HG02759 (cell line): ENCODE data around the gene LILRB5.
"Not testable (repeated sequence)": the region's sequence is repeated elsewhere in the genome, so short reads cannot be mapped to it uniquely, and the experiment has no call there.

Experiments used
- ATAC-seq: cut with Tn5 transposase; IDR thresholded peaks from one replicate; pipeline ENCODE4 v1.9.1; 2021; ENCODE audit warnings: mild to moderate bottlenecking, moderate library complexity; ENCODE audit not compliant: unreplicated experiment

Gene LILRB5

GRCh38 chr19:54257116-54257480, at the start of gene LILRB5:
Gene LILRB5 (minus strand): TSS chr19:54257273. CDS start chr19:54257193, 80 bp downstream.
- ATAC-seq, result no peak

DNA sequence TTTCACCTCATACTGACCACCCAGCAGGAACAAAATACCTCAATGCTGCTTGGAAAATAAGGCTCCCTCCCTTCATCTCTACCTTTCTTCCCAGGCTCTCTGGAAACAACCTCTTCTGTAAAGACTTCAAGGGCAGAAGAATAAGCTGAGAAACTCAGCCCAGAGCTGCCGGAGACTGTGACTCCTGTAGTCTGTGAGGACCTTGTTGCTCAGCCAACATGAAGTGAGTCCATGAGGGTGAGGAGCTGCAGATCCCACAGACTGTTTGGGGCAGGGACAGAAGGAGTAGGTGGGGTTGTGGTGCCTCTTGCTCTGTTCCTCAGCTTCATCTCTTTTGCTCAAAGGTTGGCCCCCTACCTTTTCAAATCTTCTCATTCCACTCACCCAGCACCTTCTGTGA, 48.1 kb upstream of the LILRB5 start:
- ATAC-seq, result no peak

- no peak for ATAC-seq
Measured at GRCh38 chr19:54302257-54302656, 45.2 kb upstream of the LILRB5 start.

- no peak for ATAC-seq
Measured at GRCh38 chr19:54299515-54299914, 42.4 kb upstream of the LILRB5 start.

GRCh38 chr19:54299126-54299498, 42.0 kb upstream of the LILRB5 start:
- ATAC-seq, result no peak

DNA sequence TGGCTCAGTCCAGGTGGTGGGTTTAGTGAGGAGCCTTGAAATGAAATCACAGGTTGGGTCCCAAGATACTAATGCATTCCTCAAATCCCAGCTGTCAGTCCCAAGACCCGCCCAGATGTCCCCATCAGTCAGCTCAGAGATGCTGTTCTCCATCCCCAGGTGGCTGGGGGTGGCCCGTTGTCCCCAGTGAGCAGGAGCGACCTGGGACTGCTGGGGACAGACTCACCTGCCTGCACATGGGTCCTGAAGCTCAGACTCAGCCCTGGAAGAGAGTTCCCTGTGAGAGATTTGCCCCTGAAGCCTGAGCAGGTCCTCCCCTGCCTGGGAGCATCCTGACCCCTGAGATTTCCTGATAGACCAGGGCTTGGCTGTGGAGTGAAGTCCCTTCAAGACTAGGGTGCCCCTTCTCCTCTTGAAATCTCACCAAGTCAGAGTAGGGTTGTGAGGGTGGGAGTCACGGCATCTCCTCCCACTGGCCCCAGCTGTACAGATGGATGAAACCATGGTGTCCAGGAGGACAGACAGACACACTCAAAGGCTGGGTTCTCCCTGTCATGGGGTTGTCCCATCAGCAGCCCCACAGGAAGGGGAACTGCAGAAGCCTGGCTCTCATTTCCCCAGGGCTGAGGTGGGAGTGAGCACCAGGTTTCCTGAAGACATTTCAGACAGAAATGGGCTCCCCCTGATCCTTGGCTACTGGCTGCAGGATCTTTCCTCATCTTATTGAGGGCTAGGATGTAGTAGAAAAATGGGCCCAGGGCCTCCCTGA, 41.5 kb upstream of the LILRB5 start:
- ATAC-seq, result no peak

DNA sequence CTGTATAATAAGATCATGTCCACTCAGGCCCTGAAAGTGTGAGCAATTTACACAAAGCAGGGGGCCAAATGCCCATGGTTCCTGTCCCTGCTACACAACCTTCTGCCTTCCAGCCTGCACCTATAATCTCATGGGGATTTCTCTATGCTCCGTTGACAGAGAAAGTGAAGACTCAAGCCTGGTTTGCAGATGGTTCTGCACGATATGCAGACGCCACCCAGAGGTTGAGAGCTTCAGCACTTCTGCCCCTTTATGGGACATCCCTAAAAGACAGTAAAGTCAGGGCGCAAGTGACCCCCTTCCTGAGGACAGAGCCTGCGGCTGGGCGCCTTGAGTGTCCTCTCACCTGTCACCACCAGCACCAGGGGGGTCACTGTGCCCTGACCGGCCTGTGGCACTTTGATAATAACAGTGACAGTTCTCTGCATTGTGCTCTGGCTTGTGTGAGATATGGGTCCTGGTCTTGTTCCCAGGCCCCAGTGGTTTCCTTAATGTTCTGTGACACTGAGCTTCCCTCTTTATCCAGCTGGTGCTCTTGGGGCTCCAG, 40.8 kb upstream of the LILRB5 start:
- ATAC-seq, result no peak

GRCh38 chr19:54294539-54294938, 37.5 kb upstream of the LILRB5 start:
- ATAC-seq, result no peak

- ATAC-seq, result not testable (repeated sequence)
Measured at GRCh38 chr19:54289160-54289559, 32.1 kb upstream of the LILRB5 start.

GRCh38 chr19:54287456-54287855, 30.4 kb upstream of the LILRB5 start:
- no peak for ATAC-seq

GRCh38 chr19:54286283-54286682, 29.2 kb upstream of the LILRB5 start:
- not testable (repeated sequence) for ATAC-seq

DNA sequence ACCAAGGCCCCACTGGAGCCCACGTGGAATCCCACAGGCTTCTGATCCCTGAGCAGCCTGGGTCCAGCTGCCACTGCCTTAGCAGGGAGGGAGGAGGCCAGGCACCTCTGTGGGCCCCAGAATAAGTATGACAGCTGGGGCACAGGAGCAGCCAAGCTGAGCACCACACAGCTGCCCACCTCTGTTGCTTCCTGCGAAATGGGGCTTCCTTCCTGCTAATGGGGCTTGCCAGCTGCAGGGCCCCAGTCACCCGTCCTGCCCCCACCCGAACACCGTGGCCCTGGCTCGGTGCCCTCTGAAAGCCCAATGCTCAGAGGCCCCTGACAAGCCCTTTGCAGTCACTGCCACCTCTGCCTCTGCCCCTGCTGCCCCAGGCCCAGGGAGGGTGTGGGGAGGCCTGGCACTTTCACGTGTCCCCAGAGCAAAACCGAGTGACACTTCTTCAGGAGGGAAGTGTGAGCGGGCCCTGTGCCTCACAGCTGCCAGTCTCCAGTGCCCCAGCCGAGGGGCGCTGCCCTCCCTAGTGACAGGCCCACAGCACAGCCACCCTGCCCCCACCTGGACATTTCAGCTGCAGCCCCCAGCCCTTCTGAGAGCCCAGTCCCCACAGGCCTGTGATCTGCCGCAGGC, 28.5 kb upstream of the LILRB5 start:
- not testable (repeated sequence) for ATAC-seq

- no peak for ATAC-seq
Measured at GRCh38 chr19:54282686-54283470, 25.8 kb upstream of the LILRB5 start.

GRCh38 chr19:54281729-54282075, 24.6 kb upstream of the LILRB5 start:
- not testable (repeated sequence) for ATAC-seq

- no peak for ATAC-seq
Measured at GRCh38 chr19:54281007-54281728, 24.1 kb upstream of the LILRB5 start, which contains the start of gene LILRB2. Gene LILRB2 (minus strand): TSS chr19:54281110. CDS start chr19:54280496, 614 bp downstream.

DNA sequence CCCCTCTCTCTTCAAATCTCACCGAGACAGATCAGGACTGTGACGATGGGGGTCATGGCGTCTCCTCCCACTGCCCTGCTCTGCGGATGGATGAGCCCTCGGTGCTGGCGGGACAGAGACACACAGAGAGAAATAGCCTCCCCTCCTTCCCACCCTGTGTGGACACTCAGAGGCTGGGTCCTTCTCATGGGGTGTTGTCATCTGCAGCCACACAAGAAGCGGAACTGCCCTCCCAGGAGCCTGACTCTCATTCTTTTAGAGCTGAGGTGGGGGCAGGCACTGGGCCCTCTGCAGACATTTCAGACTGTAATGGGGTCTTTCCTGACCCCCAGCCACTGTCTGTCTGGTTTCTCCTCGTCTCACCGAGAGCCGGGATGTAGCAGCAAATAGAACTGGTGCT, 23.4 kb upstream of the LILRB5 start:
- not testable (repeated sequence) for ATAC-seq

GRCh38 chr19:54280025-54280424, 23.0 kb upstream of the LILRB5 start:
- ATAC-seq, result not testable (repeated sequence)

GRCh38 chr19:54279406-54279962, 22.4 kb upstream of the LILRB5 start:
- ATAC-seq, result no peak

DNA sequence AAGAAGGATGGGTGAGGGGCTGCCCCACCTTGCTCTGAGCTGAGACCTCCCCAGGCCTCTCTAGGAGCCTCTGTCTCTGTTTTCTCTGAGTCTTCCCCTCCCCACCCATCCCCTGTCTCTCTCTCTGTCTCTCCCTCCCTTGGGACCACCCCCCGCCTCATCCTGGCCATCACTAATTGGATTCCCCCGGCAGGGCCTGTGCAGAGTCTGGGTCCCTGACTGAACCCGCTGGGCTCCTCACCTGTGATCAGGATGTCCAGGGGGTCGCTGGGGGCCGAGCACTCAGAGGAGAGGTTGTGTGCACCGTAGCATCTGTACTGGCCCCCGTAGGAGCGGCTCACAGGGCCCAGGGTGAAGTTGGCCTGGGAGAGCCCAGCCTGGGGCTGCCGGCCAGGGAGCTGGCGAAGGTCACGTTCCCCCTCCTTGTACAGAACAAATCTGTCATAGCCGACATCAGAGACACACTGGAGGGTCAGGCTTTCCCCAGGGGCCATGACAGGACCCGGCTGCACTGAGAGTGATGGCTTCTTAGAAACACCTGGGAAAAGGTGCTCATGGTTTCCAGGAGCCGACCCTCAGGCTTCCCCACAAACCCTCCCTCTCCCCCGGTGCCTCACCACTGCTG, 21.6 kb upstream of the LILRB5 start:
- ATAC-seq, result not testable (repeated sequence)

GRCh38 chr19:54278056-54278455, 21.0 kb upstream of the LILRB5 start:
- not testable (repeated sequence) for ATAC-seq
